ENCODE measurements around the gene WWC1. TPM values are rescaled to one million over a fixed set of nuclear protein-coding genes. Genes with fewer than 3 reads are reported as not detected.

WWC1 gene
- total RNA-seq, 1 donor from 2014 or later = 0.70 TPM

- Mint-ChIP-seq H3K4me1 (ENCODE audit: low read depth) (peaks cover 3% of the 10 kb centered on the region), H3K36me3 (ENCODE audit: low read depth) (no peaks in the 10 kb centered on the region), H3K27ac (no peak overlapping the region), H3K27me3 (ENCODE audit: insufficient read depth) (peaks cover 2% of the 10 kb centered on the region), H3K4me3 (no peak overlapping the region), H3K9me3 (no peaks in the 10 kb centered on the region)
- intact Hi-C loops (cut with micrococcal nuclease) = no loop called here
- no peak for DNase-seq (ENCODE audit: low spot score)
These were observed 180.9 kb downstream of the WWC1 start for GRCh38 chr5:168472329-168472728.

- no peaks in the 10 kb centered on the region for H3K36me3 Mint-ChIP-seq (ENCODE audit: low read depth)
- H3K9me3 Mint-ChIP-seq = no peaks in the 10 kb centered on the region
- H3K27me3 Mint-ChIP-seq (ENCODE audit: insufficient read depth) = peaks cover 5% of the 10 kb centered on the region
- DNase-seq (ENCODE audit: low spot score) = no peak
- no peak overlapping the region for H3K27ac Mint-ChIP-seq
- intact Hi-C loops (cut with micrococcal nuclease) = no loop called here
- no peak overlapping the region for H3K4me3 Mint-ChIP-seq
- peaks cover 4% of the 10 kb centered on the region for H3K4me1 Mint-ChIP-seq (ENCODE audit: low read depth)
These were observed 182.9 kb downstream of the WWC1 start for GRCh38 chr5:168474319-168474718.

- Mint-ChIP-seq H3K27me3 (ENCODE audit: insufficient read depth) (peaks cover 5% of the 10 kb centered on the region), H3K4me3 (no peak overlapping the region), H3K36me3 (ENCODE audit: low read depth) (no peaks in the 10 kb centered on the region), H3K4me1 (ENCODE audit: low read depth) (peaks cover 12% of the 10 kb centered on the region), H3K27ac (no peak overlapping the region), H3K9me3 (no peaks in the 10 kb centered on the region)
- DNase-seq (ENCODE audit: low spot score) = no peak
- intact Hi-C loops (cut with micrococcal nuclease) = no loop called here
These were observed 185.6 kb downstream of the WWC1 start for GRCh38 chr5:168477060-168477459.

GRCh38 chr5:168479166-168479565, 187.7 kb downstream of the WWC1 start:
- H3K4me3 Mint-ChIP-seq = no peak overlapping the region
- peaks cover 3% of the 10 kb centered on the region for H3K27me3 Mint-ChIP-seq (ENCODE audit: insufficient read depth)
- H3K9me3 Mint-ChIP-seq = no peaks in the 10 kb centered on the region
- intact Hi-C loops (cut with micrococcal nuclease) = no loop called here
- H3K27ac Mint-ChIP-seq = no peak overlapping the region
- DNase-seq (ENCODE audit: low spot score) = no peak
- no peaks in the 10 kb centered on the region for H3K36me3 Mint-ChIP-seq (ENCODE audit: low read depth)
- H3K4me1 Mint-ChIP-seq (ENCODE audit: low read depth) = peaks cover 12% of the 10 kb centered on the region

GRCh38 chr5:168480601-168481000, 189.2 kb downstream of the WWC1 start:
- no peak overlapping the region for H3K4me3 Mint-ChIP-seq
- no peaks in the 10 kb centered on the region for H3K9me3 Mint-ChIP-seq
- DNase-seq (ENCODE audit: low spot score) = no peak
- intact Hi-C loops (cut with micrococcal nuclease) = no loop called here
- H3K27me3 Mint-ChIP-seq (ENCODE audit: insufficient read depth) = peaks cover 3% of the 10 kb centered on the region
- peaks cover 19% of the 10 kb centered on the region for H3K4me1 Mint-ChIP-seq (ENCODE audit: low read depth)
- no peaks in the 10 kb centered on the region for H3K36me3 Mint-ChIP-seq (ENCODE audit: low read depth)
- H3K27ac Mint-ChIP-seq = no peak overlapping the region

- no peak for DNase-seq (ENCODE audit: low spot score)
- intact Hi-C loops (cut with micrococcal nuclease) = no loop called here
- H3K36me3 Mint-ChIP-seq (ENCODE audit: low read depth) = peaks cover 1% of the 10 kb centered on the region
- peaks cover 3% of the 10 kb centered on the region for H3K27me3 Mint-ChIP-seq (ENCODE audit: insufficient read depth)
- H3K27ac Mint-ChIP-seq = no peak overlapping the region
- no peak overlapping the region for H3K4me3 Mint-ChIP-seq
- peaks cover 26% of the 10 kb centered on the region for H3K4me1 Mint-ChIP-seq (ENCODE audit: low read depth)
- H3K9me3 Mint-ChIP-seq = no peaks in the 10 kb centered on the region
These were observed 189.9 kb downstream of the WWC1 start for GRCh38 chr5:168481330-168481788.

- intact Hi-C loops (cut with micrococcal nuclease) = no loop called here
- peaks cover 28% of the 10 kb centered on the region for H3K4me1 Mint-ChIP-seq (ENCODE audit: low read depth)
- peaks cover 3% of the 10 kb centered on the region for H3K27me3 Mint-ChIP-seq (ENCODE audit: insufficient read depth)
- no peak overlapping the region for H3K4me3 Mint-ChIP-seq
- no peaks in the 10 kb centered on the region for H3K9me3 Mint-ChIP-seq
- H3K27ac Mint-ChIP-seq = no peak overlapping the region
- no peak for DNase-seq (ENCODE audit: low spot score)
- H3K36me3 Mint-ChIP-seq (ENCODE audit: low read depth) = peaks cover 2% of the 10 kb centered on the region
These were observed 190.9 kb downstream of the WWC1 start for GRCh38 chr5:168482361-168482760.

- Mint-ChIP-seq H3K4me3 (peak within 1 kb of the TSS; percentile 100), H3K27me3 (ENCODE audit: insufficient read depth) (no peaks in the 10 kb centered on the region), H3K36me3 (ENCODE audit: low read depth) (peaks cover 22% of the 10 kb centered on the region), H3K9me3 (no peaks in the 10 kb centered on the region), H3K27ac (peak within 1 kb of the TSS; percentile 86), H3K4me1 (ENCODE audit: low read depth) (peaks cover 38% of the 10 kb centered on the region)
- peak; percentile 86 for DNase-seq (ENCODE audit: low spot score)
- intact Hi-C loops (cut with micrococcal nuclease) = loop anchor here (1.0 to 5.0 kb wide), 5 partner anchors 71 to 1096 kb away; partner anchors contain the start of genes PANK3 and SPDL1
These were observed 194.9 kb downstream of the WWC1 start, which contains the start of gene RARS1 for GRCh38 chr5:168486136-168486879. TSS of gene RARS1 (plus strand) at chr5:168486471. CDS start at chr5:168486499, 28 bp downstream.

- no peak overlapping the region for H3K27ac Mint-ChIP-seq
- H3K27me3 Mint-ChIP-seq (ENCODE audit: insufficient read depth) = no peaks in the 10 kb centered on the region
- H3K36me3 Mint-ChIP-seq (ENCODE audit: low read depth) = peaks cover 40% of the 10 kb centered on the region
- intact Hi-C loops (cut with micrococcal nuclease) = loop anchor here (5.0 kb wide), 2 partner anchors 68 to 1093 kb away; partner anchors contain the start of gene SPDL1
- no peak overlapping the region for H3K4me3 Mint-ChIP-seq
- peaks cover 36% of the 10 kb centered on the region for H3K4me1 Mint-ChIP-seq (ENCODE audit: low read depth)
- DNase-seq (ENCODE audit: low spot score) = no peak
- H3K9me3 Mint-ChIP-seq = no peaks in the 10 kb centered on the region
These were observed 197.6 kb downstream of the WWC1 start for GRCh38 chr5:168489059-168489458.

GRCh38 chr5:168494057-168494555, 202.7 kb downstream of the WWC1 start:
- intact Hi-C loops (cut with micrococcal nuclease) = no loop called here
- Mint-ChIP-seq H3K27ac (no peak overlapping the region), H3K9me3 (no peaks in the 10 kb centered on the region), H3K4me1 (ENCODE audit: low read depth) (peaks cover 7% of the 10 kb centered on the region), H3K36me3 (ENCODE audit: low read depth) (peaks cover 46% of the 10 kb centered on the region), H3K4me3 (no peak overlapping the region), H3K27me3 (ENCODE audit: insufficient read depth) (no peaks in the 10 kb centered on the region)
- no peak for DNase-seq (ENCODE audit: low spot score)

- no peaks in the 10 kb centered on the region for H3K9me3 Mint-ChIP-seq
- no peak for DNase-seq (ENCODE audit: low spot score)
- H3K36me3 Mint-ChIP-seq (ENCODE audit: low read depth) = peaks cover 36% of the 10 kb centered on the region
- H3K4me1 Mint-ChIP-seq (ENCODE audit: low read depth) = no peaks in the 10 kb centered on the region
- H3K4me3 Mint-ChIP-seq = no peak overlapping the region
- H3K27ac Mint-ChIP-seq = no peak overlapping the region
- no peaks in the 10 kb centered on the region for H3K27me3 Mint-ChIP-seq (ENCODE audit: insufficient read depth)
- intact Hi-C loops (cut with micrococcal nuclease) = no loop called here
These were observed 211.3 kb downstream of the WWC1 start for GRCh38 chr5:168502563-168503237.

- intact Hi-C loops (cut with micrococcal nuclease) = no loop called here
- Mint-ChIP-seq H3K27me3 (ENCODE audit: insufficient read depth) (no peaks in the 10 kb centered on the region), H3K4me3 (no peak overlapping the region), H3K9me3 (peaks cover 7% of the 10 kb centered on the region), H3K27ac (no peak overlapping the region), H3K4me1 (ENCODE audit: low read depth) (no peaks in the 10 kb centered on the region), H3K36me3 (ENCODE audit: low read depth) (peaks cover 75% of the 10 kb centered on the region)
- DNase-seq (ENCODE audit: low spot score) = no peak
These were observed 222.5 kb downstream of the WWC1 start for GRCh38 chr5:168513861-168514428.
